ENCODE results near the gene MSANTD2.

MSANTD2 gene

GRCh38 chr11:124747406-124748099 lies 52.7 kb downstream of the MSANTD2 start:
- no peak for TF ChIP-seq CTCF (IDR thresholded peaks at IDR 0.05; ENCODE audit: low read depth, low read length)
- DNase-seq (ENCODE audit: extremely low read depth, low read depth), result no peak

- peak; percentile 65 for TF ChIP-seq CTCF (IDR thresholded peaks at IDR 0.05; ENCODE audit: low read depth, low read length)
- DNase-seq (ENCODE audit: extremely low read depth, low read depth), result peak; percentile 11
These were observed 53.5 kb downstream of the MSANTD2 start for GRCh38 chr11:124746621-124747243.

GRCh38 chr11:124745835-124746620 lies 54.2 kb downstream of the MSANTD2 start:
- peak; percentile 14 for TF ChIP-seq CTCF (IDR thresholded peaks at IDR 0.05; ENCODE audit: low read depth, low read length)
- DNase-seq (ENCODE audit: extremely low read depth, low read depth), result no peak

- DNase-seq (ENCODE audit: extremely low read depth, low read depth), result no peak
- TF ChIP-seq CTCF (IDR thresholded peaks at IDR 0.05; ENCODE audit: low read depth, low read length), result no peak
These were observed 54.9 kb downstream of the MSANTD2 start for GRCh38 chr11:124745270-124745834.

GRCh38 chr11:124743050-124743449 lies 57.2 kb downstream of the MSANTD2 start:
- DNase-seq (ENCODE audit: extremely low read depth, low read depth), result no peak
- no peak for TF ChIP-seq CTCF (IDR thresholded peaks at IDR 0.05; ENCODE audit: low read depth, low read length)

- no peak for DNase-seq (ENCODE audit: extremely low read depth, low read depth)
- no peak for TF ChIP-seq CTCF (IDR thresholded peaks at IDR 0.05; ENCODE audit: low read depth, low read length)
These were observed 57.7 kb downstream of the MSANTD2 start for GRCh38 chr11:124742555-124742954.

Measured in AG09319 (cell line).